GM10266 (cell line): Measurements from ENCODE around the gene KIR3DL2.
"Not testable (repeated sequence)": the region's sequence is repeated elsewhere in the genome, so short reads cannot be mapped to it uniquely, and the experiment has no call there.

ENCODE experiments used
- DNase-seq: peaks from one replicate; pipeline ENCODE4 v3.0.0; 2012; ENCODE audit errors: extremely low spot score
- CTCF ChIP-seq: IDR thresholded peaks from 2 replicates; pipeline ENCODE4 v1.5.1; 2012; ENCODE audit warnings: mild to moderate bottlenecking, low read depth; ENCODE audit not compliant: control insufficient read depth, insufficient read depth; ENCODE audit errors: missing control alignments

Gene KIR3DL2

GRCh38 chr19:54817670-54818536, 32.3 kb upstream of the KIR3DL2 start:
- DNase-seq: no peak
- no peak for TF ChIP-seq CTCF

- DNase-seq: not testable (repeated sequence)
Measured at GRCh38 chr19:54824416-54824815, 25.8 kb upstream of the KIR3DL2 start.

- DNase-seq: not testable (repeated sequence)
Measured at GRCh38 chr19:54825326-54825725, 24.9 kb upstream of the KIR3DL2 start.

- DNase-seq: not testable (repeated sequence)
Measured at GRCh38 chr19:54828064-54828463, 22.2 kb upstream of the KIR3DL2 start.

GRCh38 chr19:54832496-54832895, 17.7 kb upstream of the KIR3DL2 start, which contains the start of gene KIR2DS4:
TSS of gene KIR2DS4 (plus strand) at chr19:54832676.
- not testable (repeated sequence) for DNase-seq

GRCh38 chr19:54835126-54835525, 15.1 kb upstream of the KIR3DL2 start:
- DNase-seq: not testable (repeated sequence)

GRCh38 chr19:54837522-54837921, 12.7 kb upstream of the KIR3DL2 start:
- DNase-seq: not testable (repeated sequence)

GRCh38 chr19:54843171-54843570, 7.1 kb upstream of the KIR3DL2 start:
- DNase-seq: not testable (repeated sequence)

- no peak for TF ChIP-seq CTCF
- no peak for DNase-seq
Measured at GRCh38 chr19:54850930-54851329, 687 bp downstream of the KIR3DL2 start.

GRCh38 chr19:54851353-54851752, 1.1 kb downstream of the KIR3DL2 start:
- no peak for TF ChIP-seq CTCF
- DNase-seq: no peak

- DNase-seq: not testable (repeated sequence)
Measured at GRCh38 chr19:54855241-54855640, 5.0 kb downstream of the KIR3DL2 start.

GRCh38 chr19:54858476-54858875, 8.2 kb downstream of the KIR3DL2 start:
- not testable (repeated sequence) for DNase-seq

- not testable (repeated sequence) for DNase-seq
Measured at GRCh38 chr19:54859421-54859820, 9.2 kb downstream of the KIR3DL2 start.

- not testable (repeated sequence) for DNase-seq
Measured at GRCh38 chr19:54863459-54863858, 13.2 kb downstream of the KIR3DL2 start.
